Ishikawa (cell line): ENCODE data around the gene PRKAR2A.

Experiments used
- CREB1 ChIP-seq: IDR thresholded peaks from 2 replicates; pipeline ENCODE4 v1.6.1; 2012; ENCODE audit warnings: low read depth
- EGR1 ChIP-seq: IDR thresholded peaks from 2 replicates; pipeline ENCODE4 v1.6.1; 2012
- EP300 ChIP-seq: IDR thresholded peaks from 2 replicates; pipeline ENCODE4 v1.6.1; 2012; ENCODE audit warnings: borderline replicate concordance
- RAD21 ChIP-seq: IDR thresholded peaks from 2 replicates; pipeline ENCODE4 v1.6.1; 2012; ENCODE audit warnings: low read depth
- TAF1 ChIP-seq: IDR thresholded peaks from 2 replicates; pipeline ENCODE4 v1.6.1; 2012; ENCODE audit warnings: low read depth, mild to moderate bottlenecking
- TCF12 ChIP-seq: IDR thresholded peaks from 2 replicates; pipeline ENCODE4 v1.6.1; 2012; ENCODE audit warnings: low read depth
- YY1 ChIP-seq: IDR thresholded peaks from 2 replicates; pipeline ENCODE4 v1.6.1; 2012; ENCODE audit warnings: low read depth
- TF ChIP-seq, protein P1 (sequence below): IDR thresholded peaks from 2 replicates; pipeline ENCODE4 v1.6.1; 2012; ENCODE audit warnings: low read depth, mild to moderate bottlenecking

DNA sequence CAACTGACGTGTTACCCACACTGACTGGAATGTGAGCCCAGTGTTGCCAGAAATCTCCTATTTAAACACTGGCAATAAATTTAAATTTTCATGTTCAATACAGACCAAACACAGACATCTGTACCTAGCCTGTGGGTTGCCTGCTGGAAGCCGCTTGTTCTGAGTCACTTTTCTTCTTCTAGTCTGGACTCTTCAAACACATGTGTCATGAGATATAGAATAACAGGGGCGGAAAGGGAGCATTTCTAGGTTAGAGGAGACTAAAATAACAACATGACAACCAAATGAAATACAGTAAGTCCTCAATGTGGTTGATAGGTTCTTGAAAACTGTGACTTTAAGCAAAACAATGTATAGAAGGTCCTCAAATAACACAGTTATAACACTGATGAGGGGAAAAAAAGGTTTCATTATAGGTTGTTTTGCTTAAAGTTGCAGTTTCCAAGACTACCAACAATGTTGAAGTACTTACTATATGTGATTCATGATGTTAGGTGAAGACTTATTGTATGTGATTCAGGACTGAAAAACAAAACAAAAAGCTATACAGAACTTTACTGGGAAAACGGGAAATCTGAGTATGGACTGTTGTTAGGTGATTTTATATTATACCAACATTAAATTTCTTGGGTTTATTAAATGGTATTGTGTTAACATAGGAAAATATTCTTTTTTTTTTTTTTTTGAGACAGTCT lies 63.1 kb downstream of the PRKAR2A start:
- TF ChIP-seq, protein P1, sequence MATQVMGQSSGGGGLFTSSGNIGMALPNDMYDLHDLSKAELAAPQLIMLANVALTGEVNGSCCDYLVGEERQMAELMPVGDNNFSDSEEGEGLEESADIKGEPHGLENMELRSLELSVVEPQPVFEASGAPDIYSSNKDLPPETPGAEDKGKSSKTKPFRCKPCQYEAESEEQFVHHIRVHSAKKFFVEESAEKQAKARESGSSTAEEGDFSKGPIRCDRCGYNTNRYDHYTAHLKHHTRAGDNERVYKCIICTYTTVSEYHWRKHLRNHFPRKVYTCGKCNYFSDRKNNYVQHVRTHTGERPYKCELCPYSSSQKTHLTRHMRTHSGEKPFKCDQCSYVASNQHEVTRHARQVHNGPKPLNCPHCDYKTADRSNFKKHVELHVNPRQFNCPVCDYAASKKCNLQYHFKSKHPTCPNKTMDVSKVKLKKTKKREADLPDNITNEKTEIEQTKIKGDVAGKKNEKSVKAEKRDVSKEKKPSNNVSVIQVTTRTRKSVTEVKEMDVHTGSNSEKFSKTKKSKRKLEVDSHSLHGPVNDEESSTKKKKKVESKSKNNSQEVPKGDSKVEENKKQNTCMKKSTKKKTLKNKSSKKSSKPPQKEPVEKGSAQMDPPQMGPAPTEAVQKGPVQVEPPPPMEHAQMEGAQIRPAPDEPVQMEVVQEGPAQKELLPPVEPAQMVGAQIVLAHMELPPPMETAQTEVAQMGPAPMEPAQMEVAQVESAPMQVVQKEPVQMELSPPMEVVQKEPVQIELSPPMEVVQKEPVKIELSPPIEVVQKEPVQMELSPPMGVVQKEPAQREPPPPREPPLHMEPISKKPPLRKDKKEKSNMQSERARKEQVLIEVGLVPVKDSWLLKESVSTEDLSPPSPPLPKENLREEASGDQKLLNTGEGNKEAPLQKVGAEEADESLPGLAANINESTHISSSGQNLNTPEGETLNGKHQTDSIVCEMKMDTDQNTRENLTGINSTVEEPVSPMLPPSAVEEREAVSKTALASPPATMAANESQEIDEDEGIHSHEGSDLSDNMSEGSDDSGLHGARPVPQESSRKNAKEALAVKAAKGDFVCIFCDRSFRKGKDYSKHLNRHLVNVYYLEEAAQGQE, result no peak
- no peak for TF ChIP-seq TCF12
- TF ChIP-seq TAF1, result no peak
- no peak for TF ChIP-seq CREB1
- TF ChIP-seq YY1, result no peak
- no peak for TF ChIP-seq RAD21
- TF ChIP-seq EGR1, result no peak
- no peak for TF ChIP-seq EP300
